Measurements from ENCODE around the gene NLRP6.
"Not testable (repeated sequence)": the region's sequence is repeated elsewhere in the genome, so short reads cannot be mapped to it uniquely, and the experiment has no call there.

Gene NLRP6

GRCh38 chr11:326842-327580 lies 48.8 kb downstream of the NLRP6 start:
- DNase-seq, result peak; percentile 87

GRCh38 chr11:327581-327923 lies 49.3 kb downstream of the NLRP6 start:
- no peak for DNase-seq

- DNase-seq, result no peak
These were observed 49.8 kb downstream of the NLRP6 start for GRCh38 chr11:328012-328411.

- not testable (repeated sequence) for DNase-seq
These were observed 50.4 kb downstream of the NLRP6 start for GRCh38 chr11:328516-329100.

GRCh38 chr11:329886-330253 lies 51.7 kb downstream of the NLRP6 start:
- no peak for DNase-seq

- DNase-seq, result no peak
These were observed 52.1 kb downstream of the NLRP6 start for GRCh38 chr11:330307-330693.

- no peak for DNase-seq
These were observed 52.6 kb downstream of the NLRP6 start for GRCh38 chr11:330694-331357.

- no peak for DNase-seq
These were observed 53.3 kb downstream of the NLRP6 start for GRCh38 chr11:331358-332060.

GRCh38 chr11:332651-333480 lies 54.7 kb downstream of the NLRP6 start:
- DNase-seq, result no peak

GRCh38 chr11:333616-334263 lies 55.5 kb downstream of the NLRP6 start:
- not testable (repeated sequence) for DNase-seq

- no peak for DNase-seq
These were observed 56.2 kb downstream of the NLRP6 start for GRCh38 chr11:334264-334994.

All from hematopoietic multipotent progenitor cell treated with erythropoietin and hydrocortisone succinate and interleukin-3 and kit ligand, for 4 days (in vitro differentiated cells).